ENCODE data around the gene SAV1.

GRCh38 chr14:50610465-50610864 lies 57.6 kb downstream of the SAV1 start:
- TF ChIP-seq CTCF (IDR thresholded peaks at IDR 0.05) (no peak), POLR2A (IDR thresholded peaks at IDR 0.05) (no peak), POLR2AphosphoS5 (IDR thresholded peaks at IDR 0.05) (no peak)

All from stomach (tissue), 4 donors.